ENCODE results near the gene LAMA5.

Gene LAMA5

DNA sequence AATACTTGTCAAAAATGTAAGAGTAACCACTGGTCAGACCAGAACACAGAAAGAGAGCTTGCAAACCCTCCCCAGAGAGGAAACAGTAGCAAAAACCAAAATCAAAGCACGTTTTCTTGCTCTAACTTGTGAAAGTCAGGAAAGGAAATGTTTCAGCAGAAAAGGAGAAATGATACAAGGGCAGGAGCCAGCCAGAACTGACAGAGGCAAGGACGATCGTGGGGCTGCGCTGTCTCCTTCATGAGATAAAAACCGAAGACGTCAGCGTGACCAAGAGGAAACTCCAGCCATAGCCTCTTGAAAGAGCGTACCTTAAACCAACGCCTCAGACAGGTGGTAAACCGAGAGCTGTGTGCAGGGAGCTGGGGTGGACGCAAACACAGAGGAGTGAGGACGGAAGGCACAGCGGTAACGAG lies 27.5 kb downstream of the LAMA5 start:
- DNase-seq = no peak

DNA sequence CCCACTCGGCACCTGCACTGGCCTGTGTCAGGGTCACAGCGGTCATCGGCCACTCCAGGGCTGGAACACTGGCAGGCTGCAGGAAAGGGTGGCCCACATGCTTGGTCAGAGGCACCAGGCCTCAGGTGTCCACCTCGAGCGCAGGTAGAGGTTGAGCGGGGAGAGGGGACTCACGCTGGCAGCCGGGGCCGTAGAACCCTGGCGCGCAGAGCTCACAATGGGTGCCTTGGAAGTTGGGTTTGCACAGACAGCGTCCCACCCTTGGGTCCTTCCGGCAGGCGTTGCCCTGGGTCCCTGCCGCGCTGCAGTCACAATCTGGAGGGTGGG lies 28.9 kb downstream of the LAMA5 start:
- no peak for DNase-seq

DNA sequence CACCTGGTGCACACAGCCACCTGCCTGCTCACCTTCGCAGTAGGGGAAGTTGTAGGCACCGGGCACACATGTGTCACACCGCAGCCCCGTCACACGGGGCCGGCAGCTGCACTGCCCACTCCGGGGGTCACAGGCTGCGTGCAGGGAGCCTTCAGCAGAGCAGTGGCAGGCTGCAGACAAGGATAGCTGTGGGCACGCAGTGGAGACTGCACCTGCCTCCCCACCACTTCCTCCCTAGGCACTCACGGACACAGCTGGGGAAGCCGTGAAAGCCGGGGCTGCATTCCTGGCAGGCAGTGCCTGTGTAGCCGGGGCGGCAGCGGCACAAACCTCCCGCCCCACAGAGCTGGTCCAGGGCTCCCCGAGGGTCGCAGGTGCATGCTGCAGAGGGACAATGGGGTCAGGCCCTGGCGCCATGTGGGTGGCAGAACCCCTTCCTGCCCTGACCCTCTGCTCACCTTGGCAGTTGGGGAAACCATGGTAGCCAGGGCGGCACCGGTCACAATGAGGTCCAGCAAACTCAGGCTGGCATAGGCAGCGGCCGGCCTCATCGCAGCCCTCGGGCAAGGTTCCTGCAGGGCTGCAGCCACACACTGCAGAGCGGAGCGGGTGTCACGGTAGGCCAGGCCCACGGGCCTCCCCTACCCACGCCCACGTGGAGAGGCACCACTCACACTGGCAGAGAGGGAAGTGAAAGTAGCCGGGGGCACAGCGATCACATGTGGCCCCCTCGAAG lies 29.4 kb downstream of the LAMA5 start:
- DNase-seq = no peak

DNA sequence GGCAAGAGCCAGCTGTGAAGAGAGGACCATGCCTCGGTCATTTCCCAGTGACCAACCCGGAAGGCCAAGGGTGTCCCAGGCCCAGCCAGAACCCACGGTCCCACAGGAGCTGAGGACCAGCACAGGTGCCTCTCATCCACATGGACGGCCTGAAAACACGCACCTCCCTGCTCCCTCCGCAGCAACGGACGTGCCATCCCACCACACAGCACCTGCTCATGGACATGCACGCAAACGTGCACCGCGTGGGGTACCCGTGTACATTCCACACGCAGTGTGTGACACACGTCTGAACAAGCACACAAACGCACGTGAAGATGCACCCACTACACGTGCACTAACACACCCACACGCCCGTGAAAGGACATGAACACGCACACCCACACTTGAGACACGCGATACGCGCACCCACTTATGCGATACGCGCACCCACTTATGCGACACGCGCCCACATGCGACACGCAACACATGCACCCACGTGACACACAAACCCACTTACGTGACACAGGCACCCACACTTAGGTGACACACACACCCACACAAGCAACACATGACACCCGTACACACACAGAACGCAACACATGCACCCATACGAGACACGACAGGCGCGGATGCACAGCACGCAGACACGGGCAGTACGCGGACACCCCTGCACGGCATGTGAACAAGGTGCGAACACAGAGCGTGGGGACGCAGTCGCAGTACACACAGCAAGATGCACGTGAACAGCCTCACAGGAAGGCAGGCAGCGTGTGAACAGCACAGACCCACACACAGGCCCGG lies 30.1 kb downstream of the LAMA5 start:
- no peak for DNase-seq

DNA sequence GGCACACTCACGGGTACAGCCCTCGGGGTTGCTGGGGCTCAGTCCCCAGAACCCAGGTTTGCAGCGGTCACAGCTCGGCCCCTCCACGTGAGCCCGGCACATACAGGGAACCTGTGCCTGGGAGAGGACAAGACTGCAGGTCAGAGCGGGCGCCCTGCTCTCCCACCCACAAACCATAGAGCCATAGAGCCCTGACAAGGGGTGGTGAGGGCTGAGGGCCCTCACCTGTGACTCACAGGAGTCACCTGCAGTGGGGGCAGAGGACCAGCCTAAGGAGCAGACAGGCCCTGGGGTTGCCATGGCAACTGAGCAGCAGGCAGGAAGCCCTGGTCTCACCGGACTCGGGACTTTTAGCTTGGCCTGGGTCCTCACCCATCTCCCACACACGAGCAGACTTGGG lies 30.8 kb downstream of the LAMA5 start:
- DNase-seq = no peak

DNA sequence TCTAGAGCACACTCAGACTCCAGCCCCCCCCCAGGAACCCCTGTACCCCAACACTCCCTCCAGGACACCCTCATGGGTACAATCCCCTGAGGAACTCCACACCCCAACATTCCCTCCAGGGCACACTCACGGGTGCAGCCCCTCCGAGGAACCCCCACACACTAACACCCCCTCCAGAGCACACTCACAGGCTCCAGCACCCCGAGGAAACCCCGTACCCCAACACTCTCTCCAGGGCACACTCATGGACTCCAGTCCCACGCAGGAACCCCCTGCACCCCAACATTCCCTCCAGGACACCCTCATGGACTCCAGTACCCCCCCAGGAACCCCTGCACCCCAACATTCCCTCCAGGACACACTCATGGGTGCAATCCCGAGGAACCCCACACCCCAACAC lies 31.6 kb downstream of the LAMA5 start:
- DNase-seq = no peak

DNA sequence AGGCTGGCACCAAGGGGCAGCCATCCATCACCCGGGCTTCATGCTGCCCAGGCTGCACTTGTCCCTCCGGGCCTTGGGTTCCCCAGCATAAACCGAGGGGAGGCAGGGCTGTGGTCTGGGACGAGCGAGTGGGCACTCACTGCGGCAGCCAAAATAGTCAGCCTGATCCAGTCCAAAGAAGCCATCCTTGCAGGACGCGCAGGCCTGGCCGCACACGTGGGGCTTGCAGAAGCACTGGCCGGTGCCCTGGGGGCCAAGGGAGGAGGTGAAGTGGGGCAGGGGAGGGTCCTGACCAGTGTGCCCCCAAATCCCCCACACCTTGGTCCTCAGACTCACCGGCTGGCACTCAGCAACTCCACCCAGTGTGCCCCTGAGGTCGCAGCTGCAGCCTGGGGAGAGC lies 32.2 kb downstream of the LAMA5 start:
- DNase-seq = no peak

DNA sequence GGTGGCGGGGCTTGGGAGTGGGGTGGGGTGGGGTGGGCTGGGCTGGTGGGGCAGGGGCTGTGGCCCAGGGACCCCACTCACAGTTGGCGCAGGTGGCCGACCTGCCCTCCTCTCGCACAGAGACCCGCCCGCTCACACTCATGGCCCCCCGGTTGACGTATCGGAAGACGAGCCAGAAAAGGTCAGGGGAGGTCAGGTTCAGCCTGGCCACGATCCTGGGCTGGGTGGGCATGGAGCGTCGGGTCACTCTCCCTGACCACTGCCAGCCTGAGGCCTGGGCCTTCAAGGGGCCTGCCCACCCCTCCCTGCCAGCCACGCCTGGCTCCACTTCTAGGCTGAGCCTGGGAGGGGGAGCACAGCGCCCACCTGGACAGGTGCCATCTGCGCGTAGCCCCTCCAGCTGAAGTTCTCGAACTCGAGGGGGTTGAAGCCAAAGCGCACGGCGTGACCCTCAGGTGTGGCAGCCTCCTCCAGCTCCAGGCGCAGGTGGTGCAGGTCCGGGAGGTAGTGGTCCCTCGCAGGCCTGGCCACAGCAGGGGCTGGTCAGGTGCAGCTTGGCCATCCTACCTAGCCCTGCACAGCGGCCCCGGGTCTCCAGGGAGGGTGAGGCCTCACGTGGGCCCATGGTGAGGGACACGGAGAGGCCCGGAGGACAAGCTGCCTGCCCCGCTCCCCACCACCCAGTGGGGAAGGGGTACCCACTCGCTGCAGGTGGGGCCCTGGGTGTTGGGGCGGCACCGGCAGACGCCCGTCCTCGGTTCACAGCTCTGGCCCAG lies 33.1 kb downstream of the LAMA5 start:
- no peak for DNase-seq

DNA sequence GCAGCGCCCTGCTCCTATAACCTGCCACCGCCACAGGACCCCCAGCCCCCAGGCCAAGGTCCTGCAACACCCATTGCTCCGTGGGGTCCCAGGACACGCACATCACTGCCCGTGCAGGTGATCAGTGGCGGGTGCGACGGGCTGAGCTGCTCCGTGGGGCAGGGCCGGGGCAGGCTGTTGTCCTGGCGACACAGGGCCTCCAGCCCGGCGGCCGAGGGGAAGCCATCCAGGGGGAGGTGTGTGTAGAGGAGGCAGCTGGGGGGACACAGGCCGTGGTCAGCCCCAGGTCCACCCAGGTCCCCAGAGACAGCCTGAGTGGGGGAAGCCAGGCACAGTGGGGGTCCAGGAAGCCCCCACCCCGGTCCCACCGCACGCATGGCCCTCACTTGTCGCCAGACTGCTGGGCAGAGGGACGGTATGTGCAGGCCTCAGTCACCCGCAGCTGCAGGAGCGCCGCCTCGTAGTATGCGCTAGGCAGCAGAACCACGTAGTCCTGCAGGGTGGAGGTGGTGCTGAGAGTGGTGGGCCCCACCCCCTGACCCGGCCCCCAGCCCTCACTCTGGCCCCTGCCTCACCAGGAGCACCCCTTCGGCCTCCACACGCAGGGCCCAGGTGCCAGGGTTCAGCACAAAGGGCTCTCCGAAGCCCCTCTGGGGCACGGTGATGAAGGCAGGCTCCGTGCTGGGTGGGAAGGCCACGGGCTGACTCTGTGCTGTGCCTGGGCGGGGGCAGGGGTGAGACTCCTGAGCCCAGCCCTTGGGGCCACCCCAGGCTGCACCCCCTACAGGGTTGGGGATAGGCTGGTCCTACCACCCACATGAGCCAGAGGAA lies 33.9 kb downstream of the LAMA5 start:
- no peak for DNase-seq

DNA sequence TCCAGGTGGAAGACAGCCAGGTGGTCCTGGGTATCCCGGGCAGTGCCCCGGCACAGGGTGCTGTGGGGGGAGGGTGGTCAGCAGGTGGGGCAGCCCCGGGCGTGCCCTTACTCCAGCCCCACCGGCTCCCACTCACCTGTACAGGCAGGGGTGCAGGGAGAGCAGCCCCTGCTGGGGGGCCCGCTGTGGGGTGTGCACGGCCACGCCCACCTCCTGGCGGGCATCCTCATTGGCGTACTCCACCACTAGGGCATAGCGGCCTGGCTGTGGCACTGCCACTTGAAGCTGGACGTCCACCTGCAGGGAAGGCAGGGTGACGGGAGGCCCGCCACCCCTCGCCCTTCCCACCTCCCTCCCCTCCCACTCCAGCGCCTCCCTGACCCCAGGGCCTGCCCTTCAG lies 34.7 kb downstream of the LAMA5 start:
- DNase-seq = no peak

DNA sequence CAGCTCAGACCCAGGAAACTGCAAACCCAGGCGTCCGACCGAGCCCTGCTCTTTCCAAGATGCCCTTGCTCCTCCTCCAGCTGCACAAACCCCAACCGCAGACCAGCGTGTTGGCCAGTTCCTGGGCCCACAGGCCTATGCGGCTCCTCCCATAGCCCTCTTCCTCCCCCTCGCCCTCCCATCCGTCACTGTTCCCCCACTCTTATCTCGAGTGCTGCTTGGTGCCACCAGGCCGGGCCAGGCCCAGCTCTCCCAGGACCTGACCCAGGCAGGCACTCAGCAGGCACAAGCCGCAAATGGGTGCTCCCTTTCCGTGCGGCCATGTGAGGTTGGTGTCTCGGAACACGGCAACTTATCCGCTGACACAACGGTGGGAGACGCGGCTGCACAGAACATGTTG lies 35.8 kb downstream of the LAMA5 start:
- no peak for DNase-seq

DNA sequence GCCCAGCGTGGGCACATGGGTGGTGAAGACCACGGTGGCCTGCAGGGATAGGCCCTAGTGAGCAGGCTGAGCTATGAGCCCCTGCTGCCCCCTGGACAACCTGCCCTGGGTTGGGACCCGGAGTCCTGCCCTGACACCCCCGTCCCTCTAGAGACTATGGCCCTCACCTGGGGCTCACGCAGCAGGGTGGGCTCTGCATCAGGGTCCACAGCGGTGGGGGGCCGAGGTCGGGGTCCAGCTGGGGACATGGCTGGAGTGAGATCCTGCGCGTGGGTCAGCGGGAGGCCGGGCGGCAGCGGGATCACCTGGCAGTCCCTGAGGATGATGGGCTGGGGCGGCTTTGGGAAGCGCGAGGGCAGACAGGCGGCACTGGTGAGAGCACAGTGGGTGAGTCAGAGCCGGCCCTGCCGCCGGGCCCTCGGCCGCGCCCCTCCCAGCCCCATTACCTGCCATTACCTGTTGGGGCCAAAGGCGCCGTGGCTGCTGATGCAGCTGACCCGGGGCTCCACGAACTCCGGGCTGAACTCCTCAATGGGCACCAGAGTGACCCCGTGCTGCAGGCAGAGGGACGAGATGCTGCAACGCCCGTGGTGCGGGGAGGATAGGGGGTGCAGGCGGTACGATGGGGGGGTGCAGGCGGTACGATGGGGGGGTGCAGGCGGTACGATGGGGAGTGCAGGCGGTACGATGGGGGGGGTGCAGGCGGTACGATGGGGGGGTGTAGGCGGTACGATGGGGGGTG lies 36.4 kb downstream of the LAMA5 start:
- no peak for DNase-seq

DNA sequence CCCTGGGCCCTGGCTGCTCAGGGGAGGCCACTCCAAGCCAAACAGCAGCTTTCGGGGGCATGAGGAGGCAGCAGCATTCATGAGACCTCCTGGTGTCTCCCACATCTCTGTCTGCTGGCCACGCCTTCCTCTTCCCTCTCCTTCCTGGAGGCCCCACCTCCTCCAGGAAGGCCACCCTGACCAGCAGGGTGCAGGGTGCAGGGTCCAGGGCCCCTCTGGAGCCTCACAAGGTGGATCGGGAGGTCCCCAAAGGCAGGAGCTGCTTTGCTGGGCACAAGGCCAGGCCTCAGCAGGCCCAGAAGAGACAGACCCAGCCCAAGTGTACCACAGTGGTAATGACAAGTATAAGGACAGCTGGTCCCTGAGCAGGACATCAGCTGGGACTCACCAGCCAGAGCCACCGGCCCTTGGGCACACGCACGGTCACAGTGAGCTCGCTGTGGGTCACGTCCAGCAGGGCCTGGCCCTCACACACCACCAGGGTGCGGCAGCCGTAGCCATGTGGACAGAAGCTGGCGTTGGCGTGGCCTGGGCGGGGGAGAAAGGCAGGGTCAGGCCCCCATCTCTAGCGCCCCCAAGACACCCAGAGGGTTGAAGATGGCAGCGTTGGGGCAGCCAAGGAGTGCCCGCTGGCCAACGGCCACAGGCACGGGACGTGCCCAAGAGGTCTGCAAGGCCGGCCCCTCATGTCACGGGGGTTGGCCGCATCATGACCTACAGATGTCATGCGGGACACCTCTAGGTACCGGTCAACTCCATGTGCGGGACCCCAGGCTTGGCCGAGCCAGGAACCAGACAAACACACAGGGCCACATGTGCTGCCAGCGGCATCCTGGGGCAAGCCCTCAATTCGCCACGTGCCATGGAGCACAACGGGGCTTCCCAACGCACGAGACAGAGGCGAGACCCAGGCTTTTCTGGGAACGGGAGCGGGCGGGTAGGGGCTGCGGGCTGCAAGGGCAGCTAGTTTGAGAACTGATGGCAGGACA lies 37.4 kb downstream of the LAMA5 start:
- no peak for DNase-seq

DNA sequence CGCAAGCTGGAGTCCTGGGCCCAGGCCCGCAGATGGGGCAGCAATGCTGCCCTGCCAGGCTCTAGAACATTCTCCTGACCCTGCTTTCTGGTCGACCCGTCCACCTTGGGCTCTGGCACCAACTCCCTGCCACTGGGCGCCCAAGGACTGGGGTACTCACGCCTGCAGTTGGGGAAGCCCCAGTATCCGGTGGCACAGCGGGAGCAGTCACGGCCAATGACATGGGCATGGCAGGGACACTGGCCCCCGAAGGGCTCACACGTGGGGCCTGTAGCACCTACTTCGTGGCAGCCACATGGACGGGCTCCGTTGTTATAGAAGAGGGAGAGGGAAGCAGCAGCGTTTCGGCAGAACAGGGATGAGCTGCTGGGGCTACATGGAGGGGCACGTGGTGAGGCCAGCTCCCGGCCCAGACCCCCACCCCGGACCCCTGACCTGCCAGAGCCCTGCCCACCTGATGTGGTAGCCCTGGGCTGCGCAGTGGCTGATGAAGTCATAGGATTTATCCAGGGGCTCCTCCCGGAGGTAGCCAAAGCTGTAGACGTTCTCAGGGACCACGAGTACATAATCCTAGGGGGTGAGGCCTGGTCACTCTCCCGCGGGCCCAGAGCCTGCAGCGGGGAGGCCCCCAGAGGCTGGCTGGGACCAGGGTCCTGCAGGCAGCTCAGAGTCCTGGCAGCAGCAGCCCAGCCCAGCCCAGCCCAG lies 38.3 kb downstream of the LAMA5 start:
- no peak for DNase-seq

DNA sequence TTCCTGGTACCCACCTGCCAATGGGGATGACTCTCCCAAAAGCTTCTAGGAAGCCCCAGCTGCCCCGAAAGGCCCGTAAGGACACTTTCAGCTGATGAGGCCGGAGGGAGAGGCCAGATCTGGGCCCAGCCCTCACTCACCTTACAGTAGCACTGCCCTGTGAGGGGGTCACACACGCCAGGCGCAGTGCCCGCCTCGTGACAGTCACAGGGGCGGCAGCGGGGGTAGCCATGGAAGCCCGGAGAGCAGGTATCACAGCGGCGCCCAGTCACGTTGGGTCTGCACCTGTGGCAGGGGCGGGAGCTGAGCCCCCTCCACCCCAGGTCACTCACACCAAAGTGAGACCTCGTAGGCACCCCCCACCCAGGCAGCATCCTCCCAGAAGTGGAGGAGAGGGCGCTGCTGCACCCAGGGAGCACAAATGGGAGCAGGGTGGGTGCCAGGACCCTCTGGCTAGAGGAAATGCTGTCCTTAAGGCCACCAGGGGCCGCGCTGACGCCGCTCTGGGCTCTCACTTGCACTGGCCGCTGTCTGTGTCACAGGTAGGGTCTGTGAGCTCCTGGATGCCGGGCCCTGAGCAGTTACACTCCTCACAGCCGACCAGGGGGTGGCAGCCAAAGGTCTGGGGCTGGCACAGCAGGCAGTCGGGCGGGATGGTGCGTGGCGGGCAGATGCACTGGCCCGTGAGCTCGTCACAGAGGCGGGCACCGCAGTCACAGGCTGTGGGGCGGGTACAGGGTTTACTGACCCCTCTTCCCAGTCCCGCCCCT lies 39.2 kb downstream of the LAMA5 start:
- no peak for DNase-seq

DNA sequence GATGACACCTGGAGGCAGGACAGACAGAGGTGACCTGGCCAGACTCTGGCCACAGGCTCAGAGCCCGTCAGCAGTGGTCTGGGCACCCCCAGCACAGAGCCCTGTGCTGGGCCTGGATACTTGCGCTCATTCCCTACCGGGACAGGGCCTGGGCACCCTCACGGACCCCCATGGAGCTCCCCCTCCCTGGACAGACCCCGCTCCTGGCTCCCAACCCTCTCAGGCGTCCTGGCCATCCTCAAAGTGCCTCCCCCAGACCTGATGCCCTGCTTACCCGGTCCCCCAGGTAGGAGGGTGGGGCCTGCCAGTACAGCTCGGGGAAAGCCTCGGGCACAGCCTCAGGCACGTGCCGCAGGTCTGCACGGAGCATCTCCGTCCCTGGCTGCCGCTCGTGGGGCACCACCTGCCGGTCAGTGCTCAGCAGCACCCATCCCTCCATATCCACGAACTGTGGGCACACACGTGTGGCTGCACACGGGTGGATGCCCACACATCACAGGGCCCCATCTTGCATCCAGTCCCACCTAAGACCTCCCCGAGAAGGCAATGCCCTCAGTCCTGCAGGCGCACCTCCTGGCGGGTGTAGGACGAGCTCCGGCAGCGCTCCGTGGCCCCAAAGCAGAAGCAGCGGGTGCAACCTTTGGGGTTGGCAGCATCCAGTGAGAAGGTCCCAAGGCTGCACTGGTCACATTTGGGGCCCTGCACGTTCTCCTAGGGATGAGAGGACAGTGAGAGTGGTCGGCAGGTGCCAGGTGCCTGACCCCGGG lies 40.0 kb downstream of the LAMA5 start:
- DNase-seq = no peak

DNA sequence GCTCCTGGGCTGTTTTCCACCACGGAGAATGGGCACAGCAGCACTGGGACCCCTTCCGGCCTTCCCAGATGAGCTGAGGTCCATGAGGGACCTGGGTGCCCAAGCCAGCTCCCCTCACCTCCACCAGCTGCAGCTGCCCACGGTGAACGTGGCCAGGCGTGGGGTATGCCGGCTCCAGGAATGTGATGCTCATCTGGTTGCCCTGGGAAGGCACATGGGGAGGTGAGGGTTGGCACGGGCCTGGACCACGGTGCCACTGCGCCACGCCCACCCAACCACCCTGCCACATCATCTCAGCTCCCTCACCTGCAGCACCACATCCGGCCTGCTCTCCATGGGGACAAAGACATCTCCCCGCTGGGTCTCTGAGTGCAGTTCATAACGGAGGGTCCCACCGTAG lies 40.6 kb downstream of the LAMA5 start:
- no peak for DNase-seq

DNA sequence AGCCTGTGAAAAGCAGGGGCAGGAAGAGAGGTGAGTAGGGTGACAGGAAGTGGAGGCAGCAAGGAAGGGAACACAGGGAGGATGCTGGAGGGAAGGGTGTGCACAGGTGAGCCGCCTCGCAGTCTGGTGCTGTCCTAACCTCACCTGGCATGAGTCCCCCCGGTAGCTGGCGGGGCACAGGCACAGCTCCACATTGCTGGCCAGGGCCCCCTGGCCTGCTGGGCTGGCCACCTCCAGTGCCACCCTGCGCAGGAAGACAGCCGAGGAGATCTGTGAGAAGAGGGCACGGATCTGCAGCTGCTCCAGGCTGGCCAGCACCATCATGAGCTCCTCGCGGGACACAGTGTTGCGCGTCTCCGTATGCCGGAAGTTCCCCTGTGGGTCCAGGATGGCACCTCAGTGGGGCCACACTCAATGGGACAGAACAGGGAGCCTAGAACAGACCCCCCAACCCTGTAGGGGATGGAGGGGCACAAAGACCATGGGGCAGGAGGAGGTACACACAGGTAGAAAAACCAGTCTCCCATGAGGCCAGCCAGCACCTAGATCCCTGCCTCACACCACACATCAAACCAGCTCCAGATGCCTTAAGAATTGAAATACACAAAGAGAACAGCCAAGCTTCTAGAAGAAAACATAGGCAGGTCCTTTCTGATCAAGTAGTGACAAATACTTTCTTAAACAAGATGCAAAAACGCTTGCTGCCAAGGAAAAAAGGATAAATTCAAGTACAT lies 41.8 kb downstream of the LAMA5 start:
- DNase-seq = no peak

All from T-helper 9 cell (primary cell).